H1 (cell line): Measurements from ENCODE around the gene XRRA1. TPM values are rescaled to one million over a fixed set of nuclear protein-coding genes. Genes with fewer than 3 reads are reported as not detected.
A peak's percentile ranks its signal among the peaks of the same experiment; 100 is the strongest.

Source experiments
- CTCF ChIA-PET: fragments of 300-600 bp; sonication (Branson Sonifier 250); formaldehyde crosslinking; loops from one replicate; lab custom pipeline; 2021; ENCODE audit not compliant: partially characterized antibody; lab: Charles Lee
- POLR2A ChIA-PET: fragments of 300-600 bp; sonication (Branson Sonifier 250); formaldehyde crosslinking; loops from one replicate; lab custom pipeline; 2021; ENCODE audit warnings: inconsistent platforms; ENCODE audit not compliant: partially characterized antibody; lab: Charles Lee
- DNase-seq, 2 experiments: peaks; one replicate each; pipeline versions ENCODE4 v3.0.0 to v3.0.0-alpha.2; 2010 to 2022; ENCODE audit warnings: low spot score in 2 of 2, low read depth in 1 of 2, mixed read lengths in 1 of 2
- FAIRE-seq: peaks from 2 replicates; lab custom pipeline; 2011; peaks lifted over from hg19 to GRCh38; lab: Jason Lieb, UNC
- H2AFZ ChIP-seq: 2 replicates; pipeline ENCODE4 v1.8.1; 2012; ENCODE audit warnings: low read length, inconsistent platforms
- H2AK5ac ChIP-seq: 2 replicates; pipeline ENCODE4 v1.6.1; 2013; ENCODE audit warnings: low read depth, low read length
- H2BK120ac ChIP-seq: replicated peaks from 2 replicates; pipeline ENCODE3; 2013; ENCODE audit warnings: low read depth, low read length, inconsistent platforms
- H2BK12ac ChIP-seq: 2 replicates; pipeline ENCODE4 v1.6.1; 2013; ENCODE audit warnings: low read depth, low read length
- H2BK15ac ChIP-seq: 2 replicates; pipeline ENCODE4 v1.6.1; 2013; ENCODE audit warnings: low read length
- H2BK20ac ChIP-seq: 2 replicates; pipeline ENCODE4 v1.6.1; 2013; ENCODE audit warnings: low read length
- H2BK5ac ChIP-seq: 2 replicates; pipeline ENCODE4 v1.6.1; 2013; ENCODE audit warnings: low read depth, low read length
- H3K14ac ChIP-seq: 2 replicates; pipeline ENCODE4 v1.6.1; 2013; ENCODE audit warnings: inconsistent platforms; ENCODE audit not compliant: insufficient read length
- H3K18ac ChIP-seq: 2 replicates; pipeline ENCODE4 v1.6.1; 2013; ENCODE audit warnings: low read length; ENCODE audit errors: extremely low read depth
- H3K23ac ChIP-seq: 2 replicates; pipeline ENCODE4 v1.6.1; 2013; ENCODE audit warnings: inconsistent platforms; ENCODE audit not compliant: insufficient read length
- H3K23me2 ChIP-seq: 2 replicates; pipeline ENCODE4 v1.6.1; 2013; ENCODE audit warnings: low read depth, low read length
- H3K27ac ChIP-seq: 2 replicates; pipeline ENCODE4 v1.6.1; 2011; ENCODE audit warnings: low read depth, low read length, inconsistent platforms
- H3K27me3 ChIP-seq, 4 experiments: replicated peaks in 1 of 4; 1 replicate in 1 of 4; 2 replicates in 3 of 4; pipeline versions ENCODE4 v1.6.1 to v1.8.1; 2011 to 2013; ENCODE audit warnings: low read length in 3 of 4, mild to moderate bottlenecking in 3 of 4, inconsistent platforms in 2 of 4, mixed read lengths in 2 of 4, moderate library complexity in 1 of 4; ENCODE audit not compliant: control insufficient read depth in 3 of 4, insufficient read depth in 3 of 4; ENCODE audit errors: extremely low read depth in 1 of 4
- H3K36me3 ChIP-seq, 4 experiments: 2 replicates each; pipeline versions ENCODE4 v1.6.1 to v1.8.1; 2011 to 2013; ENCODE audit warnings: mild to moderate bottlenecking in 4 of 4, low read length in 3 of 4, moderate library complexity in 2 of 4, control low read depth in 1 of 4, inconsistent platforms in 1 of 4; ENCODE audit not compliant: insufficient read depth in 4 of 4, control insufficient read depth in 2 of 4
- H3K4ac ChIP-seq: replicated peaks from 2 replicates; pipeline ENCODE3; 2013; ENCODE audit warnings: low read length, low read depth, mixed read lengths, inconsistent platforms; ENCODE audit not compliant: insufficient read length
- H3K4me1 ChIP-seq, 4 experiments: replicated peaks in 1 of 4; 1 replicate in 1 of 4; 2 replicates in 3 of 4; pipeline versions ENCODE4 v1.6.1 to v1.8.1; 2011 to 2013; ENCODE audit warnings: low read length in 3 of 4, inconsistent platforms in 2 of 4, mixed read lengths in 1 of 4; ENCODE audit not compliant: insufficient read depth in 4 of 4, control insufficient read depth in 3 of 4
- H3K4me2 ChIP-seq, 2 experiments: 2 replicates each; pipeline versions ENCODE4 v1.6.1 to v1.8.1; 2011 to 2013; ENCODE audit warnings: low read depth in 2 of 2, low read length in 2 of 2, control low read depth in 1 of 2, inconsistent platforms in 1 of 2, mild to moderate bottlenecking in 1 of 2; ENCODE audit not compliant: insufficient read depth in 1 of 2
- H3K4me3 ChIP-seq, 4 experiments: fragments of 200-600, 300-600 bp in 1 of 4; sonication (generic), shearing (Covaris generic), sonication (Bioruptor Twin) in 1 of 4; 2 replicates each; pipeline versions ENCODE4 v1.5.1 to v1.8.1; 2011 to 2016; ENCODE audit warnings: low read length in 4 of 4, low read depth in 3 of 4, control low read depth in 2 of 4, inconsistent platforms in 2 of 4, mild to moderate bottlenecking in 2 of 4, mixed read lengths in 1 of 4, moderate library complexity in 1 of 4; ENCODE audit not compliant: insufficient read depth in 2 of 4; ENCODE audit errors: extremely low read depth in 1 of 4
- H3K56ac ChIP-seq: replicated peaks from 2 replicates; pipeline ENCODE3; 2013; ENCODE audit warnings: low read depth, mild to moderate bottlenecking, mixed read lengths, low read length, inconsistent platforms; ENCODE audit not compliant: insufficient read length
- H3K79me1 ChIP-seq: 2 replicates; pipeline ENCODE4 v1.6.1; 2013; ENCODE audit warnings: low read depth, low read length, control low read depth
- H3K79me2 ChIP-seq, 2 experiments: 2 replicates each; pipeline versions ENCODE4 v1.6.1 to v1.8.1; 2012 to 2013; ENCODE audit warnings: low read length in 2 of 2, mild to moderate bottlenecking in 2 of 2, inconsistent platforms in 1 of 2; ENCODE audit not compliant: insufficient read depth in 2 of 2, control insufficient read depth in 1 of 2
- H3K9ac ChIP-seq, 4 experiments: replicated peaks in 1 of 4; 1 replicate in 1 of 4; 2 replicates in 3 of 4; pipeline versions ENCODE4 v1.6.1 to v1.8.1; 2011 to 2013; ENCODE audit warnings: low read depth in 3 of 4, low read length in 3 of 4, control low read depth in 2 of 4, mild to moderate bottlenecking in 2 of 4, moderate library complexity in 2 of 4, inconsistent platforms in 1 of 4; ENCODE audit errors: extremely low read depth in 1 of 4
- H3K9me3 ChIP-seq, 2 experiments: 2 replicates each; pipeline versions ENCODE4 v1.6.1 to v1.8.1; 2012 to 2013; ENCODE audit warnings: mild to moderate bottlenecking in 2 of 2, moderate library complexity in 2 of 2, control low read depth in 1 of 2, inconsistent platforms in 1 of 2, low read depth in 1 of 2, low read length in 1 of 2, mixed read lengths in 1 of 2; ENCODE audit not compliant: insufficient read depth in 2 of 2
- H4K20me1 ChIP-seq, 2 experiments: replicated peaks in 1 of 2; 2 replicates each; pipeline versions ENCODE3 to v1.8.1; 2011 to 2013; ENCODE audit warnings: inconsistent platforms in 2 of 2, low read length in 2 of 2, mild to moderate bottlenecking in 1 of 2; ENCODE audit not compliant: insufficient read depth in 2 of 2, control insufficient read depth in 1 of 2
- H4K5ac ChIP-seq: 2 replicates; pipeline ENCODE4 v1.6.1; 2013; ENCODE audit warnings: low read length, low read depth, mixed read lengths, inconsistent platforms; ENCODE audit not compliant: insufficient read length
- H4K8ac ChIP-seq: 2 replicates; pipeline ENCODE4 v1.8.0; 2013; ENCODE audit warnings: mild to moderate bottlenecking, moderate library complexity, low read length, inconsistent platforms; ENCODE audit not compliant: insufficient read depth; ENCODE audit errors: extremely low read depth
- H4K91ac ChIP-seq: replicated peaks from 2 replicates; pipeline ENCODE3; 2013; ENCODE audit warnings: low read length, mixed read lengths, inconsistent platforms; ENCODE audit not compliant: insufficient read length
- BACH1 ChIP-seq: IDR thresholded peaks from 2 replicates; pipeline ENCODE4 v1.6.1; 2012; ENCODE audit warnings: low read length, improper control_type of control experiment
- MAFK ChIP-seq: IDR thresholded peaks from 2 replicates; pipeline ENCODE4 v1.6.1; 2012; ENCODE audit warnings: low read depth, mild to moderate bottlenecking, improper control_type of control experiment, low read length
- RNF2 ChIP-seq: fragments of 200-900, 300-1000 bp; sonication (generic); IDR thresholded peaks from 2 replicates; pipeline ENCODE4 v1.7.1; 2016; ENCODE audit warnings: borderline replicate concordance, low read depth, mild to moderate bottlenecking, antibody characterized with exemption, low read length; ENCODE audit not compliant: poor library complexity, severe bottlenecking; ENCODE audit errors: missing control alignments
- WGBS, 2 experiments: shearing (Covaris generic) in 1 of 2; methylation state at CpG; one replicate each; pipeline versions ENCODE4 v1.1.6 to v1.1.7; 2013 to 2015; ENCODE audit warnings: low lambda C conversion rate in 2 of 2, mixed read lengths in 2 of 2, inconsistent platforms in 1 of 2, low coverage in 1 of 2, missing lambda C conversion rate in 1 of 2; ENCODE audit not compliant: insufficient replicate concordance in 2 of 2, insufficient coverage in 1 of 2, insufficient read length in 1 of 2; ENCODE audit errors: extremely low coverage in 1 of 2, missing lambda C conversion rate in 1 of 2; 5-methylcytosine and 5-hydroxymethylcytosine counted together
- polyA plus RNA-seq, 7 experiments: library from polyadenylated mRNA; depleted of rRNA in 3 of 7; stranded (reverse) in 5 of 7; unstranded in 2 of 7; fragments of >200 nt in 5 of 7; fragments of 200-250 nt in 2 of 7; gene quantifications; 1 replicate in 5 of 7; 2 replicates in 1 of 7; 4 replicates in 1 of 7; pipeline versions ENCODE4 v1.2.1 to v1.2.3, GENCODE V29; 2011 to 2013; ENCODE audit warnings: missing spikeins in 2 of 7, mixed read lengths in 2 of 7
- total RNA-seq: library from RNA; stranded (reverse); fragmentation: NEBNext Ultra II Directional; extraction: Animal tissue kit (Norgen Biotek cat#: 25700); gene quantifications from 2 replicates; pipeline ENCODE4 v1.2.1, GENCODE V29; 2021

The XRRA1 gene
- total and polyA plus RNA-seq, 2 of the 8 experiments (the other 6 are each of a cell fraction or from before 2014, with no cell fraction given): 2.1 to 7.1 TPM

DNA sequence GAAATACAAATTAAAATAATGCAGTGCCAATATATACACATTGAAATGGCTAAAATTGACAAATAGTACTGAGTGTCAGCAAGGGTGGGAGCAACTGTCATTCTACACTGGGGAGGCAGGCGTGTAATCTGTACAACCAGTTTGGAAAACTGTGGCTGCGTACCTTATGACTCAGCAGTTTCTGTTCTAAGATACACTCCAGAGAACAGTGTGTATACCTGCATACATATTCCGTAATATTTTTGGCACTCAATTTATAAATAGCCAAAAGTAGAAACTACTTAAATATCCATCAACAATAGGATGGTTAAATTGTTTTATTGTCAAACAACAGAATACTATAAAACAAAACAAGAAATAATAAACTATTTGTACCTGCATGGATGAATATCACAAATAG, 142.6 kb downstream of the XRRA1 start:
- no peaks in the 10 kb centered on the region; a peak in 1 of 8 replicates for H3K36me3 ChIP-seq
- FAIRE-seq: no peak
- POLR2A ChIA-PET: no interaction called here
- H2BK12ac ChIP-seq: no peak overlapping the region
- 97% methylated on average over 3 of the region's 3 CpGs; no CpG with 5 or more reads in 1 of the 2 experiments for WGBS, 2 experiments
- H3K79me1 ChIP-seq: no peaks in the 10 kb centered on the region
- no peak for DNase-seq
- H2BK120ac ChIP-seq: no peak overlapping the region
- H2BK5ac ChIP-seq: no peak overlapping the region
- TF ChIP-seq RNF2 (no peak), BACH1 (peak; percentile 55), MAFK (peak; percentile 25; the same call in 1 of the 2 replicates)
- H2BK20ac ChIP-seq: no peak overlapping the region
- H2BK15ac ChIP-seq: no peak overlapping the region
- H4K20me1 ChIP-seq: no peaks in the 10 kb centered on the region
- H3K9me3 ChIP-seq: no peaks in the 10 kb centered on the region
- no peak overlapping the region for H3K18ac ChIP-seq
- no peak overlapping the region for H3K4me2 ChIP-seq
- CTCF ChIA-PET: no interaction called here
- no peaks in the 10 kb centered on the region for H3K27me3 ChIP-seq
- H4K91ac ChIP-seq: no peak overlapping the region
- no peak overlapping the region for H4K8ac ChIP-seq
- H3K4me1 ChIP-seq: no peaks in the 10 kb centered on the region
- no peak overlapping the region for H3K27ac ChIP-seq
- no peak overlapping the region for H3K23ac ChIP-seq
- H4K5ac ChIP-seq: no peak overlapping the region
- H3K23me2 ChIP-seq: no peaks in the 10 kb centered on the region
- no peak overlapping the region for H2AFZ ChIP-seq
- no peak overlapping the region for H3K56ac ChIP-seq
- no peak overlapping the region for H2AK5ac ChIP-seq
- H3K4ac ChIP-seq: no peak overlapping the region
- no peak overlapping the region for H3K4me3 ChIP-seq
- no peaks in the 10 kb centered on the region; a peak in 1 of 4 replicates for H3K79me2 ChIP-seq
- H3K14ac ChIP-seq: no peak overlapping the region
- no peak overlapping the region for H3K9ac ChIP-seq
